HepG2 (cell line): ENCODE measurements around the gene DNAL4. TPM values are rescaled to one million over a fixed set of nuclear protein-coding genes. Genes with fewer than 3 reads are reported as not detected.

ENCODE experiments used
- ATAC-seq: fragments of 200-7000 bp; cut with Tn5 transposase; 3 replicates; pipeline ENCODE4 v1.9.1; 2020; ENCODE audit warnings: mild to moderate bottlenecking, moderate library complexity
- BruUV-seq: library from RNA; stranded (reverse); fragments of 400-500 nt; replicated peaks from 2 replicates; lab custom pipeline; 2021; lab: Mats Ljungman, UMichigan
- CTCF ChIA-PET: fragments of 300-600 bp; formaldehyde crosslinking; extraction: SDS; loops from one replicate; lab custom pipeline; 2021; ENCODE audit warnings: low total read pairs, inconsistent platforms, low intra/inter-chr PET ratio; lab: Yijun Ruan, JAX
- POLR2A ChIA-PET: fragments of 350-600 bp; sonication (Branson Sonifier 250); formaldehyde crosslinking; loops from one replicate; lab custom pipeline; 2020; ENCODE audit warnings: antibody characterized with exemption, inconsistent platforms; lab: Yijun Ruan, JAX
- DNase-seq: peaks from one replicate; pipeline ENCODE4 v3.0.0-alpha.2; 2015; ENCODE audit warnings: low spot score
- FAIRE-seq: peaks from 3 replicates; lab custom pipeline; 2011; peaks lifted over from hg19 to GRCh38; lab: Jason Lieb, UNC
- H2AFZ ChIP-seq: one replicate; pipeline ENCODE4 v1.6.1; 2011; ENCODE audit warnings: low read length, inconsistent platforms
- H3K27ac ChIP-seq: fragments of 300-600 bp; 3 replicates; pipeline ENCODE4 v1.8.0; 2011; ENCODE audit warnings: mixed run types, mild to moderate bottlenecking, mixed read lengths, low read length, inconsistent platforms; ENCODE audit not compliant: insufficient read depth; ENCODE audit errors: extremely low read length
- H3K27me3 ChIP-seq, 2 experiments: fragments of 200-600 bp in 1 of 2; 2 replicates in 1 of 2; 3 replicates in 1 of 2; pipeline versions ENCODE4 v1.6.0 to v1.8.0; 2011; ENCODE audit warnings: low read length in 2 of 2, mild to moderate bottlenecking in 2 of 2, moderate library complexity in 2 of 2, inconsistent platforms in 1 of 2; ENCODE audit not compliant: insufficient read depth in 2 of 2, control insufficient read depth in 1 of 2
- H3K36me3 ChIP-seq, 2 experiments: fragments of 200-600 bp in 1 of 2; replicated peaks in 1 of 2; 2 replicates in 1 of 2; 3 replicates in 1 of 2; pipeline versions ENCODE4 v1.5.1 to v1.8.0; 2011; ENCODE audit warnings: low read length in 2 of 2, inconsistent platforms in 1 of 2; ENCODE audit not compliant: insufficient read depth in 2 of 2, control insufficient read depth in 1 of 2
- H3K4me1 ChIP-seq: 2 replicates; pipeline ENCODE4 v1.5.1; 2012; ENCODE audit warnings: low read length, inconsistent platforms; ENCODE audit not compliant: insufficient read depth
- H3K4me2 ChIP-seq: 2 replicates; pipeline ENCODE4 v1.6.0; 2011; ENCODE audit warnings: low read depth, low read length, inconsistent platforms
- H3K4me3 ChIP-seq, 3 experiments: fragments of 200-600 bp in 1 of 3; sonication (generic), shearing (Covaris generic) in 1 of 3; replicated peaks in 1 of 3; 2 replicates each; pipeline ENCODE4 v1.5.1; 2011 to 2016; ENCODE audit warnings: low read length in 3 of 3, inconsistent platforms in 2 of 3, low read depth in 2 of 3, mild to moderate bottlenecking in 2 of 3, control low read depth in 1 of 3, mixed read lengths in 1 of 3; ENCODE audit not compliant: insufficient read depth in 1 of 3
- H3K79me2 ChIP-seq: one replicate; pipeline ENCODE4 v1.6.1; 2011; ENCODE audit warnings: low read length, inconsistent platforms; ENCODE audit not compliant: insufficient read depth
- H3K9ac ChIP-seq: 2 replicates; pipeline ENCODE4 v1.6.0; 2011; ENCODE audit warnings: mild to moderate bottlenecking, low read depth, low read length, inconsistent platforms; ENCODE audit not compliant: insufficient read depth
- H3K9me3 ChIP-seq: 2 replicates; pipeline ENCODE4 v1.5.1; 2012; ENCODE audit warnings: mild to moderate bottlenecking, low read length
- H4K20me1 ChIP-seq: 2 replicates; pipeline ENCODE4 v1.6.0; 2011; ENCODE audit warnings: inconsistent platforms, mild to moderate bottlenecking, low read length, moderate library complexity; ENCODE audit not compliant: insufficient read depth
- TBX2 ChIP-seq: sonication (generic); formaldehyde crosslinking; IDR thresholded peaks from 2 replicates; pipeline ENCODE4 v1.5.0; 2020; ENCODE audit warnings: missing genetic modification reagents, mild to moderate bottlenecking, borderline replicate concordance
- ZNF737 ChIP-seq: sonication (generic); formaldehyde crosslinking; IDR thresholded peaks from 2 replicates; pipeline ENCODE4 v1.5.0; 2020; ENCODE audit warnings: missing genetic modification reagents, mild to moderate bottlenecking, borderline replicate concordance
- WGBS: methylation state at CpG from one replicate; pipeline ENCODE4 v1.1.6; 2017; ENCODE audit warnings: low lambda C conversion rate; 5-methylcytosine and 5-hydroxymethylcytosine counted together
- in situ Hi-C: cut with HindIII; loops from 2 replicates; pipeline ENCODE4 v1.10.0; 2017; ENCODE audit warnings: low pct_unique_long_range_greater_than_20kb; ENCODE audit not compliant: extremely low pct_ligation_motif_present
- intact Hi-C: fragments of 100-400 bp; cut with micrococcal nuclease; formaldehyde crosslinking; loops from one replicate; pipeline ENCODE4 v1.10.0; 2022; ENCODE audit not compliant: unreplicated experiment
- polyA plus RNA-seq, 8 experiments: library from polyadenylated mRNA; depleted of rRNA in 3 of 8; stranded (reverse) in 7 of 8; unstranded in 1 of 8; fragments of >200 nt; fragmentation: Illumina TruSeq in 4 of 8; extraction: Trizol in 4 of 8; gene quantifications; 2 replicates each; pipeline versions ENCODE4 v1.2.1 to v1.2.3, GENCODE V29; 2011 to 2016; ENCODE audit warnings: low read depth in 4 of 8, missing spikeins in 1 of 8, mixed read lengths in 1 of 8; ENCODE audit not compliant: insufficient read depth in 1 of 8
- total RNA-seq, 5 experiments: library from RNA; depleted of rRNA; stranded (reverse); fragments of >200 nt; fragmentation: Illumina TruSeq; extraction: Trizol; gene quantifications; 2 replicates each; pipeline ENCODE4 v1.2.3, GENCODE V29; 2016; ENCODE audit warnings: low read depth in 1 of 5
- TF ChIP-seq, protein P1 (sequence below): sonication (generic); formaldehyde crosslinking; IDR thresholded peaks from 2 replicates; pipeline ENCODE4 v1.4.0; 2020; ENCODE audit warnings: mild to moderate bottlenecking, missing genetic modification reagents
- TF ChIP-seq, protein P2 (sequence below): IDR thresholded peaks from 2 replicates; pipeline ENCODE4 v1.6.1; 2016; ENCODE audit warnings: mild to moderate bottlenecking, missing biosample characterization, missing genetic modification reagents

DNAL4 gene
- total and polyA plus RNA-seq, 2 of the 13 experiments (the other 11 are each of a cell fraction or from before 2014, with no cell fraction given): 8.0 to 10.7 TPM

DNA sequence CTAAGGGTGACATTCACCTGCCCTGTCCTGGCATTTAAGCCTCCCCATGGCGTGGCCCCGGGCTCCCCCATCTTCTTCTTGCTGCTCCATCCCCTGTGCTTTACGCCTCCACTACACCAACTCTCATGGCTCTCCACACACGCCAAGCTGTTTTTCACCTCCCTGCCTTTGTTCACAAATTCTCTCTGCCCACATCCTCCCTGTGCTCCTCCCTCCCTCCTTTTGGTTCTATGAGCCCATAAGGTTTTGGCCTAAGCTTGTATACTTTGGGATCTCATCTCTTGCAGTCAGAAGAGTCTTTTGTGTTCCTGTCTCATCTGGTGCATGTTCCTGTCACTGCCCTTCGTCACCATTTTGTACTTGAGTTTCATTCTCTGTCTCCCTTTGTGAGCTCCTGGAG is 4.6 kb upstream of the DNAL4 start:
- peaks cover 0 to 14% of the 10 kb centered on the region in 2 experiments; a peak in 3 of 5 replicates for H3K27me3 ChIP-seq
- BruUV-seq: no TSS peak
- no peak overlapping the region for H3K27ac ChIP-seq
- H3K36me3 ChIP-seq: no peaks in the 10 kb centered on the region
- no peaks in the 10 kb centered on the region for H3K9me3 ChIP-seq
- peaks cover 25% of the 10 kb centered on the region for H3K4me1 ChIP-seq
- TF ChIP-seq TBX2 (CRISPR knock-in tag) (no peak), ZNF737 (no peak)
- TF ChIP-seq, protein P1, sequence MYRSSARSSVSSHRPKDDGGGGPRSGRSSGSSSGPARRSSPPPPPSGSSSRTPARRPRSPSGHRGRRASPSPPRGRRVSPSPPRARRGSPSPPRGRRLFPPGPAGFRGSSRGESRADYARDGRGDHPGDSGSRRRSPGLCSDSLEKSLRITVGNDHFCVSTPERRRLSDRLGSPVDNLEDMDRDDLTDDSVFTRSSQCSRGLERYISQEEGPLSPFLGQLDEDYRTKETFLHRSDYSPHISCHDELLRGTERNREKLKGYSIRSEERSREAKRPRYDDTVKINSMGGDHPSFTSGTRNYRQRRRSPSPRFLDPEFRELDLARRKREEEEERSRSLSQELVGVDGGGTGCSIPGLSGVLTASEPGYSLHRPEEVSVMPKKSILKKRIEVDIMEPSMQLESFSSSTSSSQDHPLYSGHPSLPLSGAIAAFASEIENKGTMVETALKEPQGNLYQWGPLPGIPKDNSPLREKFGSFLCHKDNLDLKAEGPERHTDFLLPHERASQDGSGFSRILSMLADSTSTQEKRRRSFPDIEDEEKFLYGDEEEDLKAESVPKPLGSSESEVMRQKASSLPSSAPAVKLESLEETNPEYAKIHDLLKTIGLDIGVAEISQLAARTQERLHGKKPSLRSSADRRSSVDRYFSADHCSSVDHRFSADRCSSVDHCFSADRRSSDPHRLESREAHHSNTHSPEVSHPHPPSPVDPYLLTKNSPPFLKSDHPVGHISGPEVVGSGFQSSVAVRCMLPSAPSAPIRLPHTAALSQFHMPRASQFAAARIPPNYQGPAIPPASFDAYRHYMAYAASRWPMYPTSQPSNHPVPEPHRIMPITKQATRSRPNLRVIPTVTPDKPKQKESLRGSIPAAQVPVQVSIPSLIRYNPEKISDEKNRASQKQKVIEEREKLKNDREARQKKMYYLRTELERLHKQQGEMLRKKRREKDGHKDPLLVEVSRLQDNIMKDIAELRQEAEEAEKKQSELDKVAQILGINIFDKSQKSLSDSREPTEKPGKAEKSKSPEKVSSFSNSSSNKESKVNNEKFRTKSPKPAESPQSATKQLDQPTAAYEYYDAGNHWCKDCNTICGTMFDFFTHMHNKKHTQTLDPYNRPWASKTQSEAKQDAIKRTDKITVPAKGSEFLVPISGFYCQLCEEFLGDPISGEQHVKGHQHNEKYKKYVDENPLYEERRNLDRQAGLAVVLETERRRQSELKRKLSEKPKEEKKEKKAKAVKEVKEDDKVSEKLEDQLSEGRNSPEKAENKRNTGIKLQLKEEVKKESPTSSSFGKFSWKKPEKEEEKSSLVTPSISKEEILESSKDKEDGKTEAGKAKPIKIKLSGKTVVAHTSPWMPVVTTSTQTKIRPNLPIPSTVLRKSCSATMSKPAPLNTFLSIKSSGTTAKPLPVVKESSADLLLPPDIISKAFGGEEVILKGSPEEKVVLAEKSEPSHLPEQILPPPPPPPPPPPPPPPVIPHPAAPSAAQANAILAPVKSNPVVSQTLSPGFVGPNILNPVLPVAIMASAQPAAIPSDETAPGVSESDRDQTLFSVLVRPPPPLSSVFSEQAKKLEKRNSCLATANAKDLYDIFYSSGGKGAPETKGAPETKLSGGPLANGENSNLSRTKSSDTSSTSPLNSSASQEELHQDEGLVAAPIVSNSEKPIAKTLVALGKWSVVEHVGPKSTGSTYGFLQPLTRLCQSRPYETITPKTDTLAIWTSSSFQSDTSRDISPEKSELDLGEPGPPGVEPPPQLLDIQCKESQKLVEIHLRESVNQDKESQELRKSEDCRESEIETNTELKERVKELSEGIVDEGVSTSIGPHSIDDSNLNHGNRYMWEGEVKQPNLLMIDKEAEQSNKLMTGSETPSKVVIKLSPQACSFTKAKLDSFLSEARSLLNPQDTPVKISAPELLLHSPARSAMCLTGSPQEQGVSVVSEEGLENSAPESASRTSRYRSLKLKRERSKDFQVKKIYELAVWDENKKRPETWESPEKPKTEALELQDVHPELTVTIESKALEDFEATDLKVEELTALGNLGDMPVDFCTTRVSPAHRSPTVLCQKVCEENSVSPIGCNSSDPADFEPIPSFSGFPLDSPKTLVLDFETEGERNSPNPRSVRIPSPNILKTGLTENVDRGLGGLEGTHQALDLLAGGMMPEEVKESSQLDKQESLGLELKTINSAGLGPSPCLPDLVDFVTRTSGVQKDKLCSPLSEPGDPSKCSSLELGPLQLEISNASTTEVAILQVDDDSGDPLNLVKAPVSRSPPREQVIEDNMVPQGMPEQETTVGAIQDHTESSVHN (CRISPR knock-in tag): no peak
- TF ChIP-seq, protein P2, sequence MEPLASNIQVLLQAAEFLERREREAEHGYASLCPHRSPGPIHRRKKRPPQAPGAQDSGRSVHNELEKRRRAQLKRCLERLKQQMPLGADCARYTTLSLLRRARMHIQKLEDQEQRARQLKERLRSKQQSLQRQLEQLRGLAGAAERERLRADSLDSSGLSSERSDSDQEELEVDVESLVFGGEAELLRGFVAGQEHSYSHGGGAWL (CRISPR knock-in tag): no peak
- DNase-seq (no peak), FAIRE-seq (no peak), ATAC-seq (no peak)
- H4K20me1 ChIP-seq: no peaks in the 10 kb centered on the region
- H2AFZ ChIP-seq: no peak overlapping the region
- intact Hi-C loops: no loop called here
- H3K79me2 ChIP-seq: no peaks in the 10 kb centered on the region
- no peak overlapping the region for H3K4me3 ChIP-seq
- H3K9ac ChIP-seq: no peak overlapping the region
- H3K4me2 ChIP-seq: no peak overlapping the region
- ChIA-PET CTCF (no interaction called here), POLR2A (no interaction called here)
- 6% methylated on average over 5 of the region's 5 CpGs for WGBS
- in situ Hi-C loops: no loop called here
